PC-9 (cell line): ENCODE results near the gene CARMIL3.

ENCODE experiments used
- CTCF ChIP-seq: fragments of 200-600 bp; sonication (generic); conservative IDR thresholded peaks from 2 replicates; pipeline ENCODE4 v1.6.1; 2017; ENCODE audit warnings: mixed run types, antibody characterized with exemption, mild to moderate bottlenecking, moderate library complexity
- EZH2 ChIP-seq: fragments of 200-600 bp; sonication (generic); IDR thresholded peaks from 2 replicates; pipeline ENCODE4 v1.8.0; 2017; ENCODE audit warnings: antibody characterized with exemption, low read depth

GRCh38 chr14:24114532-24115421 lies 63.0 kb downstream of the CARMIL3 start, which contains the start of the genes DCAF11 and NRL:
- no peak for TF ChIP-seq CTCF
- TF ChIP-seq EZH2: no peak
